A549 (cell line): ENCODE measurements around the gene ACTMAP. TPM values are rescaled to one million over a fixed set of nuclear protein-coding genes. Genes with fewer than 3 reads are reported as not detected.

Source experiments
- ATAC-seq, 2 experiments: fragments of 200-7000 bp in 1 of 2; fragments of >200 bp in 1 of 2; cut with Nextera tagmentation in 1 of 2; cut with Tn5 transposase in 1 of 2; 3 replicates each; pipeline versions ENCODE4 v1.8.0 to v1.9.1; 2018 to 2020; ENCODE audit warnings: mild to moderate bottlenecking in 1 of 2, moderate library complexity in 1 of 2
- CTCF ChIA-PET: fragments of 300-600 bp; sonication (Branson Sonifier 250); formaldehyde crosslinking; extraction: SDS; loops from one replicate; lab custom pipeline; 2021; ENCODE audit warnings: antibody characterized with exemption, inconsistent platforms; lab: Yijun Ruan, JAX
- POLR2A ChIA-PET: fragments of 350-600 bp; formaldehyde crosslinking; extraction: SDS; loops from one replicate; lab custom pipeline; 2021; ENCODE audit warnings: antibody characterized with exemption, inconsistent platforms; lab: Yijun Ruan, JAX
- DNase-seq, 2 experiments: peaks; one replicate each; pipeline versions ENCODE4 v3.0.0 to v3.0.0-alpha.2; 2011 to 2016; ENCODE audit warnings: low read depth in 1 of 2, low spot score in 1 of 2
- FAIRE-seq: peaks from 2 replicates; lab custom pipeline; 2011; peaks lifted over from hg19 to GRCh38; lab: Jason Lieb, UNC
- H3K27ac ChIP-seq, 2 experiments: fragments of >200 bp; sonication (Bioruptor Twin); formaldehyde crosslinking; 3 replicates each; pipeline ENCODE4 v1.5.1; 2016 to 2017
- H3K4me1 ChIP-seq: fragments of >200 bp; sonication (Bioruptor Twin); formaldehyde crosslinking; 3 replicates; pipeline ENCODE4 v1.6.1; 2016
- H3K4me2 ChIP-seq: fragments of >200 bp; sonication (Bioruptor Twin); formaldehyde crosslinking; 3 replicates; pipeline ENCODE4 v1.6.1; 2016
- H3K4me3 ChIP-seq: fragments of >200 bp; sonication (Bioruptor Twin); formaldehyde crosslinking; 3 replicates; pipeline ENCODE4 v1.5.1; 2016
- H3K9me3 ChIP-seq: fragments of >200 bp; sonication (Bioruptor Twin); formaldehyde crosslinking; 3 replicates; pipeline ENCODE4 v1.6.1; 2016
- CEBPB ChIP-seq, 2 experiments: fragments of >200 bp in 1 of 2; sonication (Bioruptor Twin) in 1 of 2; formaldehyde crosslinking in 1 of 2; IDR thresholded peaks; 2 replicates each; pipeline ENCODE4 v1.6.1; 2012 to 2016
- CHD2 ChIP-seq: fragments of 150-350 bp; IDR thresholded peaks from 2 replicates; pipeline ENCODE4 v1.6.1; 2014; ENCODE audit warnings: low read length; ENCODE audit not compliant: partially characterized antibody
- CHD4 ChIP-seq: fragments of 200-600 bp; sonication (generic); IDR thresholded peaks from 2 replicates; pipeline ENCODE4 v1.6.1; 2016; ENCODE audit warnings: antibody characterized with exemption, mild to moderate bottlenecking, borderline replicate concordance
- FOSL2 ChIP-seq, 2 experiments: fragments of 450-650 bp in 1 of 2; fragments of >200 bp in 1 of 2; sonication (Bioruptor Twin) in 1 of 2; formaldehyde crosslinking; IDR thresholded peaks; 2 replicates each; pipeline versions ENCODE4 v1.5.0 to v1.6.1; 2016 to 2020; ENCODE audit warnings: mild to moderate bottlenecking in 1 of 2, moderate library complexity in 1 of 2
- GATA3 ChIP-seq: IDR thresholded peaks from 2 replicates; pipeline ENCODE4 v1.6.1; 2012; ENCODE audit warnings: borderline replicate concordance
- HEYL ChIP-seq: fragments of 250-450 bp; sonication (Bioruptor Pico); IDR thresholded peaks from 2 replicates; pipeline ENCODE4 v1.8.0; 2021; ENCODE audit warnings: mild to moderate bottlenecking, moderate library complexity
- HMGXB4 ChIP-seq: fragments of 250-450 bp; sonication (Bioruptor Pico); IDR thresholded peaks from 2 replicates; pipeline ENCODE4 v1.5.0; 2021; ENCODE audit warnings: mild to moderate bottlenecking, moderate library complexity, borderline replicate concordance
- HOXA7 ChIP-seq: fragments of 250-450 bp; sonication (Bioruptor Pico); IDR thresholded peaks from 2 replicates; pipeline ENCODE4 v1.5.0; 2020; ENCODE audit warnings: mild to moderate bottlenecking, moderate library complexity
- JUN ChIP-seq, 2 experiments: fragments of >200 bp; sonication (Bioruptor Twin); formaldehyde crosslinking; IDR thresholded peaks; 2 replicates in 1 of 2; 3 replicates in 1 of 2; pipeline ENCODE4 v1.6.1; 2016 to 2017
- KDM1A ChIP-seq: fragments of 200-600 bp; sonication (generic); IDR thresholded peaks from 2 replicates; pipeline ENCODE4 v1.6.1; 2016; ENCODE audit warnings: low read depth, mild to moderate bottlenecking
- MAX ChIP-seq: IDR thresholded peaks from 2 replicates; pipeline ENCODE4 v1.6.1; 2012
- MAZ ChIP-seq: fragments of 150-350 bp; IDR thresholded peaks from 2 replicates; pipeline ENCODE4 v1.6.1; 2014; ENCODE audit warnings: antibody characterized with exemption, low read depth, low read length, borderline replicate concordance
- MYC ChIP-seq: IDR thresholded peaks from 2 replicates; pipeline ENCODE4 v1.6.1; 2012; ENCODE audit warnings: mild to moderate bottlenecking, inconsistent platforms, low read length, improper control_type of control experiment, borderline replicate concordance
- NFE2L2 ChIP-seq: fragments of 150-350 bp; conservative IDR thresholded peaks from 2 replicates; pipeline ENCODE4 v1.6.1; 2014; ENCODE audit warnings: low read length
- NR3C1 ChIP-seq: fragments of >200 bp; sonication (Bioruptor Twin); formaldehyde crosslinking; IDR thresholded peaks from 3 replicates; pipeline ENCODE4 v1.6.1; 2017
- PBX3 ChIP-seq: IDR thresholded peaks from 2 replicates; pipeline ENCODE4 v1.6.1; 2012
- PHF8 ChIP-seq: fragments of 200-600 bp; sonication (generic); IDR thresholded peaks from 2 replicates; pipeline ENCODE4 v1.6.1; 2016; ENCODE audit warnings: low read depth, mild to moderate bottlenecking, antibody characterized with exemption, moderate library complexity, borderline replicate concordance
- POLR2A ChIP-seq: IDR thresholded peaks from 2 replicates; pipeline ENCODE4 v1.6.1; 2012; ENCODE audit warnings: mild to moderate bottlenecking, low read length
- RAD21 ChIP-seq, 2 experiments: fragments of >200 bp in 1 of 2; sonication (Bioruptor Twin) in 1 of 2; formaldehyde crosslinking in 1 of 2; IDR thresholded peaks in 1 of 2; conservative IDR thresholded peaks in 1 of 2; 2 replicates in 1 of 2; 3 replicates in 1 of 2; pipeline ENCODE4 v1.6.1; 2012 to 2018; ENCODE audit warnings: inconsistent platforms in 1 of 2
- SREBF2 ChIP-seq: fragments of 450-650 bp; IDR thresholded peaks from 2 replicates; pipeline ENCODE4 v1.6.1; 2014; ENCODE audit warnings: mild to moderate bottlenecking, moderate library complexity
- TFCP2L1 ChIP-seq: fragments of 250-450 bp; sonication (Bioruptor Pico); IDR thresholded peaks from 2 replicates; pipeline ENCODE4 v1.5.0; 2021; ENCODE audit warnings: mild to moderate bottlenecking
- TP53 ChIP-seq: fragments of 250-450 bp; sonication (Bioruptor Pico); IDR thresholded peaks from 2 replicates; pipeline ENCODE4 v1.5.0; 2021; ENCODE audit warnings: mild to moderate bottlenecking, moderate library complexity
- ZNF302 ChIP-seq: fragments of 250-450 bp; sonication (Bioruptor Pico); IDR thresholded peaks from 2 replicates; pipeline ENCODE4 v1.9.0; 2021; ENCODE audit warnings: inconsistent platforms, mild to moderate bottlenecking, moderate library complexity
- ZSCAN20 ChIP-seq: fragments of 250-450 bp; sonication (Bioruptor Pico); IDR thresholded peaks from 2 replicates; pipeline ENCODE4 v1.8.0; 2022; ENCODE audit warnings: mild to moderate bottlenecking, moderate library complexity
- WGBS: methylation state at CpG from one replicate; pipeline ENCODE4 v1.1.6; 2017; ENCODE audit errors: missing lambda C conversion rate; 5-methylcytosine and 5-hydroxymethylcytosine counted together
- polyA plus RNA-seq, 4 experiments: library from polyadenylated mRNA; depleted of rRNA in 3 of 4; stranded (reverse); fragments of >200 nt; fragmentation: RNase III in 1 of 4; extraction: RNeasy Plus Mini Kit Qiagen cat#74134 plus additional on column Dnase treatment in 1 of 4; gene quantifications; 2 replicates in 3 of 4; 3 replicates in 1 of 4; pipeline ENCODE4 v1.2.3, GENCODE V29; 2011 to 2017
- TF ChIP-seq, protein P1 (sequence below): fragments of 150-350 bp; IDR thresholded peaks from 2 replicates; pipeline ENCODE4 v1.6.1; 2014; ENCODE audit warnings: low read depth, mild to moderate bottlenecking, low read length
- TF ChIP-seq, protein P2 (sequence below): fragments of >200 bp; sonication (Bioruptor Twin); formaldehyde crosslinking; IDR thresholded peaks from 3 replicates; pipeline ENCODE4 v1.6.1; 2016

ACTMAP gene
- polyA plus RNA-seq, 2 of the 4 experiments (the other 2 are of a cell fraction), result 7.8 to 14.8 TPM

DNA sequence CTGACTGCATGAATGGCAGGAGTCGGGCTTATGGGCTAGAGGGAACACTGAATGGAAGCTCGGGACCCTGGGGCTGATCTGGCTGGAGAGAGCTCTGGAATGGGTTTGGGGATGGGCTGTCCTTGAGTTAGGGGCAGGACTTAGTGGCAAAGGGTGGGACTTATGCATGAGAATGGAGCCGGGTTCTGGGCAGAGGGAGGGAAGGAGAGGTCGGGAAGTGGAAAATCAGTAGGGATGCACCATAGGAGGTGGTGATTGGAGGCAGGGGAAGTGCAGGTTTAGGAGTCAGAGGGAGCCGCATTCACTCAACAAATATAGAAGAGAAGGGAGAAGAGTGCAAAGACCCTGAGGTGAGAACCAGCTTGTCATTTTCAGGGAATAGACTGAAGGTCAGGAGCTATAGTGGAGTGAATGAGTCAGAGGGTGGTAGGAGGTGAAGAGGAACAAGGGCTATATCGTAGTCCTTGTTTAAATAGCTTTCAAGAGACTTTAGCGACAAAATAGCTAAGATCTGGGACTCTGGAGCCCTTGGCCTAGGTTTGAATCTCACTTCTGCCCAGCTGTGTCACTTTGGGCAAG, 28.5 kb upstream of the ACTMAP start (continued):
- TF ChIP-seq, protein P1, sequence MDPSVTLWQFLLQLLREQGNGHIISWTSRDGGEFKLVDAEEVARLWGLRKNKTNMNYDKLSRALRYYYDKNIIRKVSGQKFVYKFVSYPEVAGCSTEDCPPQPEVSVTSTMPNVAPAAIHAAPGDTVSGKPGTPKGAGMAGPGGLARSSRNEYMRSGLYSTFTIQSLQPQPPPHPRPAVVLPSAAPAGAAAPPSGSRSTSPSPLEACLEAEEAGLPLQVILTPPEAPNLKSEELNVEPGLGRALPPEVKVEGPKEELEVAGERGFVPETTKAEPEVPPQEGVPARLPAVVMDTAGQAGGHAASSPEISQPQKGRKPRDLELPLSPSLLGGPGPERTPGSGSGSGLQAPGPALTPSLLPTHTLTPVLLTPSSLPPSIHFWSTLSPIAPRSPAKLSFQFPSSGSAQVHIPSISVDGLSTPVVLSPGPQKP, result no peak
- TF ChIP-seq CHD2 (no peak), PHF8 (no peak), HMGXB4 (CRISPR knock-in tag) (no peak), NR3C1 (no peak), CHD4 (no peak), CEBPB (IDR thresholded peaks at IDR 0.05) (no peak), MAX (no peak), PBX3 (no peak), TP53 (no peak; the same call in none of the 2 replicates), ZSCAN20 (CRISPR knock-in tag) (no peak)

DNA sequence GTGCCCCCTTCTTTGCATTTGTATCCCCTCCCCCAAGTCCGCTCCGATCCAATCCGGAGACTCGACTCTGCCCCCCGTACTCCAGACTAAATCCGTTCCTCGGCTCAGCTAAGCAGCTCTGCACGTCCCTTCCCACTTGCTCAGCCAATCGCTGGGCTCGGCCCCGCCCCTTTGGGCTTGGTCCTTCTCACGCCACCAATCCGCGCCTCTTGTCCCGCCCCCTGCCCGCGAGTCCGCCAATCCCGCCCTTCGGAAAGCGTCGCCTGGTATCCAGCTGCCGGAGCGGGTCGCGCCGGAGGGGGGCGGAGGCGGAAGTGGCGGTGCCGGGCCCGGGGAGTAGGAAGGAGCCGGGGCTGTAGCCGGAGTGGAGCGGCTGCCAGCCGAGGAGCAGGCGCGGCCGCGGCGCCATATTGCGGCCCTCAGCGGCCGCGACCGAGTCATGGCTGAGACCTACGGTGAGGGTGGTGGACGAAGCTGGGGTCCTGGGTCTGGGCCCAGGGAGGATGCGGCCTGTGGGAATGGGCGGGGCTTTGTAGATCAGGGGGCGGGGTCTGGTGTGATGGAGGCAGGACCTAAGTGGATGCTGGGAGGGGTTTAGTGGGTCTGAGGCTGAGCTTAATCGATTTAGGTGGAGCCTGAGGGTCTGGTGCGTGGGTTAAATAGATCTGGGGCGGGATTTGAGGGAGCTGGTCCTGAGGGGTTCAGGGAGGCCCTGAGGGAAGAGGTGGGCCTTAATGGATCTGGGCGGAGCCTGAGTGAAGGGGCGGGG, 27.8 kb upstream of the ACTMAP start, which contains the start of gene RAB4B:
Gene RAB4B, plus strand, starts transcription at position 311 of the 769 bp plus-strand sequence. Its CDS starts 129 bp downstream, at position 440.
- POLR2A ChIA-PET, result interaction anchor here (0.6 to 3.1 kb wide), 46 partner anchors 9 to 1614 kb away, joined by 3 to 94 read pairs (median 6); partner anchors contain the start of genes ACTMAP, B9D2, BLVRB and COQ8B
- no peaks in the 10 kb centered on the region for H3K9me3 ChIP-seq
- peak within 1 kb of the TSS; percentile 84 to 87 for H3K27ac ChIP-seq
- peak within 1 kb of the TSS; percentile 52 for H3K4me3 ChIP-seq
- peak; percentile 100 for DNase-seq
- CTCF ChIA-PET, result interaction anchor here (0.6 to 6.5 kb wide), 23 partner anchors 9 to 701 kb away, joined by 3 to 65 read pairs (median 4); partner anchors contain the start of genes ACTMAP, EGLN2 and SNRPA
- ATAC-seq, result peak; percentile 86 to 93
- under 1% methylated on average over 38 of the region's 56 CpGs for WGBS
- H3K4me2 ChIP-seq, result peak within 1 kb of the TSS; percentile 80
- peaks cover 14% of the 10 kb centered on the region for H3K4me1 ChIP-seq
- peak; percentile 99 for FAIRE-seq
- TF ChIP-seq MAZ (0 out of 2 replicates have a peak, but pooled peaks have one; percentile 77), HEYL (CRISPR knock-in tag) (no peak), SREBF2 (no peak), MAX (peak; percentile 65; the same call in 1 of the 2 replicates), FOSL2 (IDR thresholded peaks at IDR 0.05) (no peak), FOSL2 (CRISPR knock-in tag; IDR thresholded peaks at IDR 0.05) (no peak), POLR2A (peak; percentile 61), JUN (IDR thresholded peaks at IDR 0.05) (peak; percentile 43 to 87; a peak in 4 of 5 replicates), ZSCAN20 (CRISPR knock-in tag) (no peak), KDM1A (no peak), HOXA7 (CRISPR knock-in tag) (0 out of 2 replicates have a peak, but pooled peaks have one; percentile 7), TP53 (no peak), GATA3 (no peak; the same call in 1 of the 2 replicates), CEBPB (IDR thresholded peaks at IDR 0.05) (no peak), PBX3 (peak; percentile 57), ZNF302 (CRISPR knock-in tag) (no peak), MYC (0 out of 2 replicates have a peak, but pooled peaks have one; percentile 2), NFE2L2 (no peak), TFCP2L1 (CRISPR knock-in tag) (peak; percentile 80; the same call in 1 of the 2 replicates), RAD21 (conservative IDR thresholded peaks at IDR 0.05 in 1 of 2, IDR thresholded peaks at IDR 0.05 in 1 of 2) (no peak)
- TF ChIP-seq, protein P2, sequence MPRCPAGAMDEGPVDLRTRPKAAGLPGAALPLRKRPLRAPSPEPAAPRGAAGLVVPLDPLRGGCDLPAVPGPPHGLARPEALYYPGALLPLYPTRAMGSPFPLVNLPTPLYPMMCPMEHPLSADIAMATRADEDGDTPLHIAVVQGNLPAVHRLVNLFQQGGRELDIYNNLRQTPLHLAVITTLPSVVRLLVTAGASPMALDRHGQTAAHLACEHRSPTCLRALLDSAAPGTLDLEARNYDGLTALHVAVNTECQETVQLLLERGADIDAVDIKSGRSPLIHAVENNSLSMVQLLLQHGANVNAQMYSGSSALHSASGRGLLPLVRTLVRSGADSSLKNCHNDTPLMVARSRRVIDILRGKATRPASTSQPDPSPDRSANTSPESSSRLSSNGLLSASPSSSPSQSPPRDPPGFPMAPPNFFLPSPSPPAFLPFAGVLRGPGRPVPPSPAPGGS, result peak; percentile 91; the same call in 1 of the 3 replicates
